Measurements from ENCODE around the gene HSPA12A. TPM values are rescaled to one million over a fixed set of nuclear protein-coding genes. Genes with fewer than 3 reads are reported as not detected.

HSPA12A gene
- total RNA-seq, 2 donors from 2014 or later, result 13.9 to 15.4 TPM

DNA sequence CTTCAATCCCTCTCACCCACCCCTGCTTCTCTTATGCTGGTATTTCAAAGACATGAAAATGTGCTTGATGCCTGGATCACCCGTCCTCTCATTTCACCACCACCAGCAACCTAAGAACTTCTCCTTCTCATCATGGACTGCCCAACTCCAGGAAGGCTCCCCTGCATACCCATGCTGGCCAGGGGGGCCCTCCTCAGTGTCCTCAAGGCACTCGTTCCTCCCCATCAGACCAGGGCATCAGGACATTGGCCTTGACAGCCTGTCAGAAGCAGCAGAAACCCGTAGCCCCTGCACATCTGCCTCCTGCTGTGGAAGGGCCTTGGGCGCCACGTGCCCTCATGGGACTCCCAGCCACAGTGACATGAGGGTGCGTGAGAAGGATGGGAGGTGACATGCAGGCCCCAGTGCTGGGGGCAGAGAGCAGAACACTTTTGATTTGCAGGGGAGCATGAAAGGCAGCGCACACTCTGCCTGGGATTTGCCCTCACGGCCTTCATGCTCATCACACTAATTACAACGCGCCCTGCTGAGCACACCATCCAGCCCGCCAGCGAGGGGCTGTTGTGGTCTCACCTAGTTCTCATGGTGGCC lies 1.9 kb upstream of the HSPA12A start:
- H3K27ac Mint-ChIP-seq, result no peak overlapping the region
- H3K27me3 ChIP-seq (ENCODE audit: control insufficient read depth, insufficient read depth, low read length, poor library complexity, severe bottlenecking), result peaks cover 53% of the 10 kb centered on the region
- 90 to 92% methylated on average over 7 to 12 of the region's 12 CpGs for WGBS, 2 experiments (ENCODE audit: insufficient coverage in 1 of 2, insufficient read length in 1 of 2)
- H3K4me3 Mint-ChIP-seq, result no peak overlapping the region
- H3K27ac ChIP-seq (ENCODE audit: low read depth, low read length), result no peak overlapping the region
- H3K4me1 ChIP-seq (ENCODE audit: control insufficient read depth, insufficient read depth, low read length), result no peaks in the 10 kb centered on the region
- TF ChIP-seq, protein P1, sequence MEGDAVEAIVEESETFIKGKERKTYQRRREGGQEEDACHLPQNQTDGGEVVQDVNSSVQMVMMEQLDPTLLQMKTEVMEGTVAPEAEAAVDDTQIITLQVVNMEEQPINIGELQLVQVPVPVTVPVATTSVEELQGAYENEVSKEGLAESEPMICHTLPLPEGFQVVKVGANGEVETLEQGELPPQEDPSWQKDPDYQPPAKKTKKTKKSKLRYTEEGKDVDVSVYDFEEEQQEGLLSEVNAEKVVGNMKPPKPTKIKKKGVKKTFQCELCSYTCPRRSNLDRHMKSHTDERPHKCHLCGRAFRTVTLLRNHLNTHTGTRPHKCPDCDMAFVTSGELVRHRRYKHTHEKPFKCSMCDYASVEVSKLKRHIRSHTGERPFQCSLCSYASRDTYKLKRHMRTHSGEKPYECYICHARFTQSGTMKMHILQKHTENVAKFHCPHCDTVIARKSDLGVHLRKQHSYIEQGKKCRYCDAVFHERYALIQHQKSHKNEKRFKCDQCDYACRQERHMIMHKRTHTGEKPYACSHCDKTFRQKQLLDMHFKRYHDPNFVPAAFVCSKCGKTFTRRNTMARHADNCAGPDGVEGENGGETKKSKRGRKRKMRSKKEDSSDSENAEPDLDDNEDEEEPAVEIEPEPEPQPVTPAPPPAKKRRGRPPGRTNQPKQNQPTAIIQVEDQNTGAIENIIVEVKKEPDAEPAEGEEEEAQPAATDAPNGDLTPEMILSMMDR (conservative IDR thresholded peaks at IDR 0.05), result no peak
- H3K9ac ChIP-seq (ENCODE audit: extremely low read depth, low read length, poor library complexity, severe bottlenecking), result no peak overlapping the region
- H3K36me3 ChIP-seq (ENCODE audit: control insufficient read depth, insufficient read depth, low read length), result no peaks in the 10 kb centered on the region
- H3K9me3 ChIP-seq (ENCODE audit: control insufficient read depth, low read length), result no peaks in the 10 kb centered on the region
- DNase-seq, result no peak
- H3K9me3 Mint-ChIP-seq, result no peaks in the 10 kb centered on the region
- H3K4me1 Mint-ChIP-seq, result peaks cover 4% of the 10 kb centered on the region
- H3K27me3 Mint-ChIP-seq (ENCODE audit: insufficient read depth), result peaks cover 57% of the 10 kb centered on the region
- H3K36me3 Mint-ChIP-seq (ENCODE audit: low read depth), result no peaks in the 10 kb centered on the region
- H3K4me3 ChIP-seq (ENCODE audit: low read length), result no peak overlapping the region

- no peak for DNase-seq
- WGBS, 2 experiments (ENCODE audit: insufficient coverage in 1 of 2, insufficient read length in 1 of 2), result 63 to 80% methylated on average over 16 to 24 of the region's 24 CpGs
- peak overlapping the region; percentile 69 for H3K4me3 ChIP-seq (ENCODE audit: low read length)
- TF ChIP-seq, protein P1 (conservative IDR thresholded peaks at IDR 0.05), result no peak
- Mint-ChIP-seq H3K4me3 (peak overlapping the region; percentile 65), H3K27ac (no peak overlapping the region), H3K9me3 (no peaks in the 10 kb centered on the region), H3K4me1 (peaks cover 4% of the 10 kb centered on the region), H3K36me3 (ENCODE audit: low read depth) (no peaks in the 10 kb centered on the region), H3K27me3 (ENCODE audit: insufficient read depth) (peaks cover 63% of the 10 kb centered on the region)
- H3K27me3 ChIP-seq (ENCODE audit: control insufficient read depth, insufficient read depth, low read length, poor library complexity, severe bottlenecking), result peaks cover 61% of the 10 kb centered on the region
- H3K36me3 ChIP-seq (ENCODE audit: control insufficient read depth, insufficient read depth, low read length), result no peaks in the 10 kb centered on the region
- H3K27ac ChIP-seq (ENCODE audit: low read depth, low read length), result no peak overlapping the region
- no peaks in the 10 kb centered on the region for H3K9me3 ChIP-seq (ENCODE audit: control insufficient read depth, low read length)
- H3K4me1 ChIP-seq (ENCODE audit: control insufficient read depth, insufficient read depth, low read length), result no peaks in the 10 kb centered on the region
- H3K9ac ChIP-seq (ENCODE audit: extremely low read depth, low read length, poor library complexity, severe bottlenecking), result no peak overlapping the region
These were observed 1.1 kb upstream of the HSPA12A start for GRCh38 chr10:116743266-116744064.

DNA sequence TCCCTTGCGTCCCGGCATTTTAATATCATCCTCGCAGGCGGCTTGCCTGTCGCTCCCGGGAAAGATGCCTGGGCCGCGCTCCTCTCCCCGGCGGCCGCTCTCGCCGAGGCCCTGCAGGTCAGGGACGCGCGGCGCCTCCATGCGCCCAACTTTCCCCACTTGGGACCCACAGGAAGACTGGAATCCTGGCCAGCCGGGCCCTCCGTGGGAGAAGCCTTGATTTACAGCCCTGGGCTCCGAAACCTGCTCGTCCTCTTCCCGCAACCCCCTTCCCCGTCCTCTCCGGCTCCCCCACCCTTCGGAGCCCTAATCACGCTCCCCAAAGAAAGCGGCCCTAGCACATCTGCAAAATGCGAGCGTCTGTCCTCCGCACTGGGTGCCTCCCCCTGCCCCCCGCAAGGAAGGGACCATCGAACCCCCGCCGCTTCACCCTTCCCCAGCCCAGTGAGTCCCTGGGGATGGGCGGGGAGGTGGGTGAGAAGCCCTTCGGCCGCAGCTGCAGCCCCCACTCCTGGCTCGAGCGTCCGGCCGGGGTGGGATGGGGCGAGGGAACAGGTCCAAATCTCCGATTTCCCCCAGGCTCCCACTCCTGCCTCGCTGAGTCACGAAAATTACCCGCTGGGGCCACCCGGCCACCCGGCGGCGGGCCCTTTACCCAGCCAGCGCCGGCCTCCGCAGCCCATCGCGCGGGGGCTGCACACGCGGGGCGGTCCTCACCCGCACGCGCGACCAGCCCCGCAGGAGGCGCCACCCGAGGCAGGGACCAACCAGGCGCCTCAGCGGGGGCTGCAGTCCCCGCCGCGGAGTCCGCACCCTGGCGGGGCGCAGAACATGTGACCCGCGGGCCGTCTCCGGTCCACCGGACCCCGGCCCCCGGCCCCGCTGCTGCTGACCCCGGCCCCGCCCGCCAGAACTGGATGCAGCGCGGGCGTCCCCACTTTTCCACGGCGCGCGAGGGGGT lies 695 bp downstream of the HSPA12A start:
- H3K27ac Mint-ChIP-seq, result no peak overlapping the region
- peaks cover 69% of the 10 kb centered on the region for H3K27me3 Mint-ChIP-seq (ENCODE audit: insufficient read depth)
- peak; percentile 74 for DNase-seq
- 1 to 2% methylated on average over 35 to 91 of the region's 93 CpGs for WGBS, 2 experiments (ENCODE audit: insufficient coverage in 1 of 2, insufficient read length in 1 of 2)
- Histone ChIP-seq H3K4me3 (ENCODE audit: low read length) (peak overlapping the region; percentile 75), H3K9ac (ENCODE audit: extremely low read depth, low read length, poor library complexity, severe bottlenecking) (no peak overlapping the region), H3K9me3 (ENCODE audit: control insufficient read depth, low read length) (no peaks in the 10 kb centered on the region), H3K27me3 (ENCODE audit: control insufficient read depth, insufficient read depth, low read length, poor library complexity, severe bottlenecking) (peaks cover 67% of the 10 kb centered on the region), H3K36me3 (ENCODE audit: control insufficient read depth, insufficient read depth, low read length) (no peaks in the 10 kb centered on the region), H3K27ac (ENCODE audit: low read depth, low read length) (no peak overlapping the region), H3K4me1 (ENCODE audit: control insufficient read depth, insufficient read depth, low read length) (no peaks in the 10 kb centered on the region)
- TF ChIP-seq, protein P1 (conservative IDR thresholded peaks at IDR 0.05), result no peak
- peak overlapping the region; percentile 65 for H3K4me3 Mint-ChIP-seq
- no peaks in the 10 kb centered on the region for H3K9me3 Mint-ChIP-seq
- no peaks in the 10 kb centered on the region for H3K36me3 Mint-ChIP-seq (ENCODE audit: low read depth)
- H3K4me1 Mint-ChIP-seq, result peaks cover 4% of the 10 kb centered on the region

All from endodermal cell (in vitro differentiated cells).